GM12872 (cell line): ENCODE measurements around the gene IQGAP2.
A peak's percentile ranks its signal among the peaks of the same experiment; 100 is the strongest.

Experiments
- CTCF ChIP-seq: IDR thresholded peaks from 3 replicates; pipeline ENCODE4 v1.5.1; 2011; ENCODE audit warnings: low read depth, mild to moderate bottlenecking, low read length, moderate library complexity; ENCODE audit not compliant: insufficient read depth

The IQGAP2 gene

DNA sequence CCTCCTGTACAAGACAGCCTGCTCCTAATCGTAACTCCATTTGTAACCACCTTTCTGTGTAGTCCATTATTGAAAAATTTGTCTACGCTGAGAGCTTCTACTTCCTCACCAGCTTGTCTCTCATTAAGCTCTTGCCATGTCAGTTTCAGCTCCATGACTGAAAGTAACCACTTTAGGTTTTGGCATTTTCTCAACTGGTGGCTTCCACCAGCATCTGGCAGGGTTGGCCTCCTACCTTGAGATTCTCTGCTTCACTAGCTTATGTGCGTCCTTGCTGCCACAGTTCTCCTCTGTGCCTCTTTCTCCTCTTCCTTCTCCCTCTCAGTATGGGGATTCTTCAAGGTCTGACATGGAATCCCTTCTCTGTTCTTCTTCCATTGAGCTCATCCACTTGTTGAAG, 188.3 kb downstream of the IQGAP2 start:
- no peak for TF ChIP-seq CTCF

GRCh38 chr5:76592692-76593091, 189.6 kb downstream of the IQGAP2 start:
- no peak for TF ChIP-seq CTCF

DNA sequence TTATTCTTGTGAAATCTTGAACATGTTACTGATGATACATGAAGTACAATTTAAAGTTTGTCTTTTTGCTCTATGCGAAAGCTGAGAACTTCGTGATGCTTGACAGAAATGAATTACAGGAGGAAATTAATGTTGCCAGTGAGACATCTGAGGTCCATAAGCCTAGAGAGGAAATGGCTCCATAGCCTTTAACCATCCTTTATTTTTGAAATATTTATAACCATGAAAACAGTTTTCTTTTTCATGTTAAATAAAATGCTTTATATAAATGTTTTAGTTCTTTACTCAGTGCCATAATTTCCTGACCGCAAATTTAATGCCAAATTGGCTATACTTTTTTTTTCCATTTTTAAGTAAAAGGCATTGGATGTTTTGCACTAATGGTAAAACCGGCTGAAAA, 191.0 kb downstream of the IQGAP2 start:
- TF ChIP-seq CTCF: no peak

DNA sequence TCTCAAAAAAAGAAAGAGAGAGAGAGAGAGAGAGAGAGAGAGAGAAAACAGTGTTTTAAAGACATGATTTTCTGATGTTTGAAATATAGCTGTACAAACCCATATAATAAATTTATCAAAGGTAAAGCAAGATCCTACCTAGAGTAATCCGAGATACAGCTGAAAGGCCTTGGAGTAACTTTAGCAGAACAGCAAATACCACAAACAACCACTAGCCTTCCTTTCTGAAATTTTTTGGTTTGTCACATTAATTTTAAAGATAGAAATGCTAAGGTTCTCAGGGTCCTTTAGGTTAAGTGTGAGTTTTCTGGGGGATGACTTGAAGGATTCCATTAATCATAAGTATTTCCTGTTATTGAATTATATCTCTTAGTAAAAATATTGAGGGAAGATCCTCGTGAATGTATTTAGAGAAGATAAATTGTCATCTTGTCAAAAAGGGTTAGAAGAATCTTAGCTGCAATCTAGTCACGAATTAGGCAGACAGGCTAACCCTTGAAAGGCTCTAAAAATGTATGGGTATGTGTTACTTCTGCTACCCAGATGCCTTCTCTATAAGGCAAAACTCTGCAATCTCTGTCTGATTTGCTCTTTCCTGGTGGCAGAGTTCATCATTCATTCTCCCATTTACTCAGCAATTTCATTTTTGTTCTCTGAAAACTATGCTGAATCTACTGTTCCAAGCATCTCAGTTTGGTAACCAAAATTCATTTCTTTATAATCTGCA, 192.8 kb downstream of the IQGAP2 start:
- no peak for TF ChIP-seq CTCF

DNA sequence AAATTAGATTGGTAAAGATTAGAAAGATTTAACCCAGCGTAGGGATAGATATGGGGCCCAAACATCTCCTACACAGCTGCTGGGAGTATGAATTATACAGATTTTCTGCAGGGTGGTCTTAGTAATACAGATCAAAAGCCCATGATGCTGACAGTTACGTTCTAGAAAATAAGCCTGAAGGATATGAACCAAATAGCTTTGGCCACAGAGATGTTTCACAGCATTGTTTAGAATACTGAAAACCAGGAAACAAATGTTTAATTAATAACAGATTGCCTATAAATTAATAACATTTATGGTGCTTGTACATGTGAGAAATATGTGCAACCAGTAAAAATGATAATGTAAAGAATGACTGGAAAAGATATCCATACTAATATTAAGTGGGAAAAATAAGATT, 195.4 kb downstream of the IQGAP2 start:
- TF ChIP-seq CTCF: no peak

DNA sequence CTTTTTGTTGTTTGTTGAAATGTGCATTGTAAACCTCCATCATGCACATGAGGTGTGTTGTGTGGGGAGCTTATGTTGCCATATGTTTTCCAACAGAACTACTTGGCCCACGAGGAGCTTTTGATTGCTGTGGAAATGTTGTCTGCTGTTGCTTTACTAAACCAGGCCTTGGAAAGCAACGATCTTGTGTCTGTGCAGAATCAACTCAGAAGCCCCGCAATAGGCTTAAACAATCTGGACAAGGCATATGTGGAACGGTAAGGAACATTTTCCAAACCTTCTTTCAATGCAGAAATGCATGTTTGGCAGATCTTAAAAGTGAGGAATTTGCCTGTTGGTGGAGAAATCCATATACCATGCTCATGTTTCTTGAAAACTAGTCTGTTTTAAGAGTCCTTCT, 197.6 kb downstream of the IQGAP2 start:
- TF ChIP-seq CTCF: no peak

GRCh38 chr5:76601470-76601869, 198.4 kb downstream of the IQGAP2 start:
- peak; percentile 71 for TF ChIP-seq CTCF
